Hepatocyte (in vitro differentiated cells): ENCODE data around the gene CRLF2. TPM values are rescaled to one million over a fixed set of nuclear protein-coding genes. Genes with fewer than 3 reads are reported as not detected.

Experiments
- DNase-seq: peaks from one replicate; pipeline ENCODE4 v3.0.0-alpha.2; 2016; ENCODE audit warnings: low spot score
- H2AFZ ChIP-seq: fragments of 200-600 bp; sonication (generic); 2 replicates; pipeline ENCODE4 v1.6.0; 2016; ENCODE audit warnings: antibody characterized with exemption, mild to moderate bottlenecking
- H3K27ac ChIP-seq: fragments of 200-600 bp; sonication (generic); 2 replicates; pipeline ENCODE4 v1.5.1; 2016; ENCODE audit warnings: mild to moderate bottlenecking
- H3K27me3 ChIP-seq: fragments of 200-600 bp; sonication (generic); 2 replicates; pipeline ENCODE4 v1.6.1; 2016
- H3K36me3 ChIP-seq: fragments of 200-600 bp; sonication (generic); replicated peaks from 2 replicates; pipeline ENCODE4 v1.5.1; 2016; ENCODE audit warnings: low read depth; ENCODE audit not compliant: insufficient read depth
- H3K4me1 ChIP-seq: fragments of 200-600 bp; sonication (generic); 2 replicates; pipeline ENCODE4 v1.5.1; 2016; ENCODE audit warnings: mild to moderate bottlenecking, moderate library complexity; ENCODE audit not compliant: insufficient read depth
- H3K4me2 ChIP-seq: fragments of 200-600 bp; sonication (generic); 2 replicates; pipeline ENCODE4 v1.6.0; 2016
- H3K4me3 ChIP-seq: fragments of 200-600 bp; sonication (generic); 2 replicates; pipeline ENCODE4 v1.5.1; 2016; ENCODE audit warnings: mild to moderate bottlenecking
- H3K79me2 ChIP-seq: fragments of 200-600 bp; sonication (generic); 2 replicates; pipeline ENCODE4 v1.6.0; 2017; ENCODE audit warnings: mild to moderate bottlenecking
- H3K9me2 ChIP-seq: fragments of 200-600 bp; sonication (generic); replicated peaks from 2 replicates; pipeline ENCODE4 v1.6.0; 2017; ENCODE audit warnings: mild to moderate bottlenecking; ENCODE audit not compliant: insufficient read depth
- H3K9me3 ChIP-seq: fragments of 200-600 bp; sonication (generic); 2 replicates; pipeline ENCODE4 v1.5.1; 2016; ENCODE audit warnings: low read depth, mild to moderate bottlenecking
- H4K20me1 ChIP-seq: fragments of 200-600 bp; sonication (generic); 2 replicates; pipeline ENCODE4 v1.6.0; 2016; ENCODE audit warnings: mild to moderate bottlenecking; ENCODE audit not compliant: insufficient read depth, poor library complexity, severe bottlenecking
- CTCF ChIP-seq: fragments of 200-600 bp; sonication (generic); IDR thresholded peaks from 2 replicates; pipeline ENCODE4 v1.5.1; 2016; ENCODE audit warnings: antibody characterized with exemption, mild to moderate bottlenecking; ENCODE audit not compliant: poor library complexity
- EZH2 ChIP-seq: fragments of 200-600 bp; sonication (generic); IDR thresholded peaks from 2 replicates; pipeline ENCODE4 v1.6.1; 2016; ENCODE audit warnings: antibody characterized with exemption, mild to moderate bottlenecking, borderline replicate concordance
- EZH2phosphoT487 ChIP-seq: fragments of 200-600 bp; sonication (generic); IDR thresholded peaks from one replicate; pipeline ENCODE4 v1.6.1; 2018; ENCODE audit warnings: antibody characterized with exemption, mild to moderate bottlenecking, low read depth, moderate library complexity; ENCODE audit not compliant: unreplicated experiment, severe bottlenecking
- WGBS: methylation state at CpG from one replicate; pipeline ENCODE4 v1.1.6; 2016; ENCODE audit warnings: low lambda C conversion rate; ENCODE audit errors: missing lambda C conversion rate; 5-methylcytosine and 5-hydroxymethylcytosine counted together
- polyA plus RNA-seq: library from polyadenylated mRNA; unstranded; fragments of >200 nt; fragmentation: Nextera tagmentation; extraction: Ambion mirVana; gene quantifications from 2 replicates; pipeline ENCODE4 v1.2.1, GENCODE V29; 2016
- total RNA-seq: library from RNA; depleted of rRNA; stranded (reverse); fragments of >200 nt; gene quantifications from 2 replicates; pipeline ENCODE4 v1.2.3, GENCODE V29; 2014

Gene CRLF2
- total and polyA plus RNA-seq, 2 experiments from 2014 or later: not detected

DNA sequence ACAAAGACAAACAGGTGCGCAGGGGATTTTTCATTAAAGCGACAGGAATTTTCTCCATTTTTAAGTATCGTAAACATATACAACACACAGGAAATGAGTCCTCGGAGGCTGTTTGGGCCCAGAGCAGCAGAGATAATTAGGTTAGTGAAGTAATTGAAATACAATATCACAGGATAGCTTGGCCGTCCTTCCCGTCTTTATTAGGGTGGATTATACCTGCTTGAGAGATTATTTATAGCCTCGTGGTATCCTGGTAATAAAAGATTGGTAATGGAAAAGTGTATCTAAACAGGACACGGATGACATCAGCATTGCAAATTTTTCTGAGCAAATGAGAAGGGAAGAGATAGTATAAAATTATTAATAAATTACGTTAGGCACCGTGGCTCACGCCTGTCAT lies 68.2 kb downstream of the CRLF2 start:
- Histone ChIP-seq H3K36me3 (no peaks in the 10 kb centered on the region), H3K4me3 (no peak overlapping the region), H3K4me1 (no peaks in the 10 kb centered on the region), H3K9me3 (no peaks in the 10 kb centered on the region), H3K27me3 (no peaks in the 10 kb centered on the region), H4K20me1 (no peaks in the 10 kb centered on the region), H3K9me2 (no peaks in the 10 kb centered on the region), H3K79me2 (no peaks in the 10 kb centered on the region), H3K4me2 (no peak overlapping the region), H2AFZ (no peak overlapping the region), H3K27ac (no peak overlapping the region)
- DNase-seq: no peak
- TF ChIP-seq EZH2: no peak
- no peak for TF ChIP-seq EZH2phosphoT487
- no peak for TF ChIP-seq CTCF
- WGBS: 57% methylated on average over 11 of the region's 11 CpGs

Other genes starting within 250 kb of the CRLF2 start
- gene CSF2RA, start 56.2 kb upstream of the CRLF2 start, total RNA-seq: 0.60 and 3.0 TPM in 2 replicates
- gene CSF2RA, start 56.2 kb upstream of the CRLF2 start, polyA plus RNA-seq: 0.31 and 2.0 TPM in 2 replicates
- 0.30 and 1.6 TPM in 2 replicates for gene IL3RA, start 124.1 kb upstream of the CRLF2 start, total RNA-seq
- gene IL3RA, start 124.1 kb upstream of the CRLF2 start, polyA plus RNA-seq: 0.42 and 1.9 TPM in 2 replicates
- gene SLC25A6, start 179.5 kb upstream of the CRLF2 start, total RNA-seq: 359 and 449 TPM in 2 replicates
- gene SLC25A6, start 179.5 kb upstream of the CRLF2 start, polyA plus RNA-seq: 354 and 364 TPM in 2 replicates
- 10.1 and 15.1 TPM in 2 replicates for gene ASMTL, start 240.3 kb upstream of the CRLF2 start, total RNA-seq
- 26.7 and 31.0 TPM in 2 replicates for gene ASMTL, start 240.3 kb upstream of the CRLF2 start, polyA plus RNA-seq